BJ (cell line): ENCODE data around the gene PTPRU. TPM values are rescaled to one million over a fixed set of nuclear protein-coding genes. Genes with fewer than 3 reads are reported as not detected.

Source experiments
- CTCF ChIA-PET: fragments of 350-600 bp; formaldehyde crosslinking; extraction: SDS; loops from one replicate; lab custom pipeline; 2021; ENCODE audit warnings: antibody characterized with exemption, inconsistent platforms; lab: Yijun Ruan, JAX
- POLR2A ChIA-PET: fragments of 300-600 bp; sonication (Branson Sonifier 250); formaldehyde crosslinking; extraction: SDS; loops from one replicate; lab custom pipeline; 2021; ENCODE audit warnings: antibody characterized with exemption; lab: Charles Lee
- DNase-seq: peaks from one replicate; pipeline ENCODE4 v3.0.0-alpha.2; 2011; ENCODE audit warnings: low read depth
- H3K27me3 ChIP-seq: 2 replicates; pipeline ENCODE4 v1.6.0; 2011; ENCODE audit warnings: low read length; ENCODE audit not compliant: control insufficient read depth, insufficient read depth
- H3K36me3 ChIP-seq: 2 replicates; pipeline ENCODE4 v1.5.1; 2011; ENCODE audit warnings: low read length; ENCODE audit not compliant: control insufficient read depth, insufficient read depth
- H3K4me3 ChIP-seq: 2 replicates; pipeline ENCODE4 v1.5.1; 2011; ENCODE audit warnings: low read depth, mild to moderate bottlenecking, control low read depth, low read length
- CTCF ChIP-seq: IDR thresholded peaks from 2 replicates; pipeline ENCODE4 v1.5.1; 2011; ENCODE audit warnings: low read depth, mild to moderate bottlenecking, control low read depth, inconsistent platforms, low read length, moderate library complexity; ENCODE audit not compliant: insufficient read depth
- polyA plus RNA-seq: library from polyadenylated mRNA; depleted of rRNA; stranded (reverse); fragments of >200 nt; gene quantifications from 2 replicates; pipeline ENCODE4 v1.2.3, GENCODE V29; 2011

Gene PTPRU
- polyA plus RNA-seq, 1 experiment = 19.8 TPM

GRCh38 chr1:29253180-29253579 lies 16.9 kb downstream of the PTPRU start:
- Histone ChIP-seq H3K27me3 (no peaks in the 10 kb centered on the region), H3K4me3 (no peak overlapping the region), H3K36me3 (no peaks in the 10 kb centered on the region)
- DNase-seq = no peak
- no peak for TF ChIP-seq CTCF
- CTCF ChIA-PET = interaction anchor here (0.6 kb wide), 1 partner anchor 38 kb away, joined by 3 read pairs; no protein-coding TSS in a partner anchor
- POLR2A ChIA-PET = no interaction called here

GRCh38 chr1:29254346-29254745 lies 18.0 kb downstream of the PTPRU start:
- H3K4me3 ChIP-seq = no peak overlapping the region
- ChIA-PET POLR2A (no interaction called here), CTCF (no interaction called here)
- no peaks in the 10 kb centered on the region for H3K27me3 ChIP-seq
- no peaks in the 10 kb centered on the region; the same call in 1 of the 2 replicates for H3K36me3 ChIP-seq
- DNase-seq = no peak
- no peak for TF ChIP-seq CTCF

GRCh38 chr1:29255134-29255666 lies 18.9 kb downstream of the PTPRU start:
- no peak for TF ChIP-seq CTCF
- POLR2A ChIA-PET = no interaction called here
- no peak for DNase-seq
- Histone ChIP-seq H3K36me3 (no peaks in the 10 kb centered on the region; the same call in 1 of the 2 replicates), H3K4me3 (no peak overlapping the region), H3K27me3 (no peaks in the 10 kb centered on the region)
- CTCF ChIA-PET = interaction anchor here (1.0 kb wide), 1 partner anchor 11 kb away, joined by 3 read pairs; no protein-coding TSS in a partner anchor

GRCh38 chr1:29256394-29256793 lies 20.1 kb downstream of the PTPRU start:
- Histone ChIP-seq H3K36me3 (peaks cover 2% of the 10 kb centered on the region; the same call in 1 of the 2 replicates), H3K4me3 (no peak overlapping the region), H3K27me3 (no peaks in the 10 kb centered on the region)
- ChIA-PET POLR2A (no interaction called here), CTCF (interaction anchor here (1.0 to 3.3 kb wide), 2 partner anchors 10 to 12 kb away, joined by 3 to 21 read pairs; no protein-coding TSS in a partner anchor)
- TF ChIP-seq CTCF = no peak
- DNase-seq = no peak

- ChIA-PET CTCF (interaction anchor here (0.6 to 3.3 kb wide), 5 partner anchors 11 to 182 kb away, joined by 3 to 21 read pairs (median 3); partner anchors contain the start of gene PTPRU), POLR2A (no interaction called here)
- TF ChIP-seq CTCF = no peak
- Histone ChIP-seq H3K4me3 (no peak overlapping the region), H3K36me3 (peaks cover 2% of the 10 kb centered on the region; the same call in 1 of the 2 replicates), H3K27me3 (no peaks in the 10 kb centered on the region)
- no peak for DNase-seq
These were observed 20.9 kb downstream of the PTPRU start for GRCh38 chr1:29256979-29257804.
